Mesangial cell (primary cell): ENCODE data around the gene DAO. TPM values are rescaled to one million over a fixed set of nuclear protein-coding genes. Genes with fewer than 3 reads are reported as not detected.

Experiments used
- total RNA-seq: library from RNA; depleted of rRNA; stranded (reverse); fragments of >200 nt; gene quantifications from 2 replicates; pipeline ENCODE4 v1.2.3, GENCODE V29; 2015

Gene DAO
- total RNA-seq, result not detected in 2 replicates

DNA sequence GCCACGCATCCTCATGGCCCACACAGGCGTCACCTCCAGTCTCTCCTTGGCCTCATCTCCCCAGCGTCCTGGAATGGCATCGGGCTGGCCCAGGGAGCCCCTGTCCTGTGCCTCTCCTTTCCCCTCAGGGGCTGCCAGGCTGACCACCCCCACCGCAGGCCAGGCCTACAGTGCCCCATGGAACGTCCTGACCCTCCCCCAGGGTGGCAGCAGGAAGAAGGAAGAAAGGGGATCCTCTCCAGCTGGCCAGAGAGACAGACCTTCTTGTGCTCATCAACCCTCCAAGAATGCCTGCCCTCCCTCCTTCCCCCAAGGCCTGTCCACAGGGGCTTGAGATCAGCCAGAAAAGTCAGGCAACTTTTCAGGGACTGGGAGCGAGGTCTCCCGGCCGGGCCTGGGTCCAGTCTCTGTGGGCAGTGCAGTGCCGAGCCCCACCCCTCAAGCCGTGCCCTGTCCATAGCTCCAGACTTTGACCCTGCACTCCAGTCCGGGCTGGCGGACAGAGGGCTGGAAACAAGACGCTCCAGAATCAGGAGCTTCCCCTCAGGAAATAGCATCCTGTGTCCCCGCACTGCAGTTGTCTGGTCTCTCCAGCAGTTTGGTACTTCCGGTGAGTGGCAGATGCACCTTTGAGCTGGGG is at the start of gene DAO:
Gene DAO (plus strand): TSS at position 478 of the 640 bp plus-strand sequence. CDS start 4,915 bp downstream, outside the sequence.

Other genes with a start within 250 kb of the DAO start
- gene SELPLG, start 246.2 kb upstream of the DAO start, total RNA-seq, result 0.65 and 1.4 TPM in 2 replicates
- gene CORO1C, start 148.6 kb upstream of the DAO start, total RNA-seq, result 180 and 284 TPM in 2 replicates
- 23.0 and 26.6 TPM in 2 replicates for gene SSH1, start 22.5 kb upstream of the DAO start, total RNA-seq
- not detected in 2 replicates for gene SVOP, start 141.0 kb downstream of the DAO start, total RNA-seq
- gene USP30, start 172.5 kb downstream of the DAO start, total RNA-seq, result 10.8 and 15.1 TPM in 2 replicates
- gene ALKBH2, start 213.4 kb downstream of the DAO start, total RNA-seq, result 23.7 and 26.2 TPM in 2 replicates
- gene UNG, start 217.5 kb downstream of the DAO start, total RNA-seq, result 41.2 and 86.9 TPM in 2 replicates
- 1.6 and 2.7 TPM in 2 replicates for gene ACACB, start 236.5 kb downstream of the DAO start, total RNA-seq